PFSK-1 (cell line): ENCODE results near the gene RNASE1.

ENCODE experiments used
- FOXP2 ChIP-seq: optimal IDR thresholded peaks from 2 replicates; pipeline ENCODE3; 2011; ENCODE audit warnings: borderline replicate concordance, control low read depth, inconsistent platforms; ENCODE audit not compliant: insufficient read depth; ENCODE audit errors: extremely low read length, extremely low read depth
- POLR2AphosphoS5 ChIP-seq: IDR thresholded peaks from 2 replicates; pipeline ENCODE4 v1.6.1; 2012; ENCODE audit warnings: low read depth, mild to moderate bottlenecking, control low read depth, low read length, moderate library complexity
- SIN3A ChIP-seq: IDR thresholded peaks from 2 replicates; pipeline ENCODE4 v1.6.1; 2012; ENCODE audit warnings: mild to moderate bottlenecking, low read length, moderate library complexity, borderline replicate concordance; ENCODE audit not compliant: insufficient read depth
- TAF1 ChIP-seq: IDR thresholded peaks from 2 replicates; pipeline ENCODE4 v1.6.1; 2012; ENCODE audit warnings: low read length, control low read depth, borderline replicate concordance; ENCODE audit not compliant: insufficient read depth
- TF ChIP-seq, protein P1 (sequence below), 2 experiments: IDR thresholded peaks; 2 replicates each; pipeline versions ENCODE4 v1.6.1 to v1.8.0; 2011 to 2012; ENCODE audit warnings: low read depth in 2 of 2, low read length in 2 of 2, control low read depth in 1 of 2, inconsistent platforms in 1 of 2, mild to moderate bottlenecking in 1 of 2, moderate library complexity in 1 of 2; ENCODE audit not compliant: insufficient read depth in 1 of 2

Gene RNASE1

DNA sequence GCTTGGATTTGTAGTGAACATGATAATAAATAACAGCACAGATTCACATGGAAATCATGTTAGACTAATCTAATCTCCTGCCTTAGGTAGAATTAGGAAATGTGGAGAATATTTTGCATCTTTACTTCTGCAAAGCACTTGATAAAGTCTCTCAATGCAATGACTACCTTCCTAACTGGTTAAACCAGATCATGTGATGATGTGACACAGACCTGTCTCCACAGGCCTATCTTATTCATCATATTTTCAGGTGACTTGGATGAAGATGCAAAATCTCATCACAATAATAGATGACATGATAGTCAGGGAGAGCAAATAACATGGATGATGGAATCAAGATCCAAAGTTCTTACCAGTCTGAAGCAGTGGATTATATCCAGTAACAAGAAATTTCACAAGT lies 38.5 kb upstream of the RNASE1 start:
- TF ChIP-seq, protein P1, sequence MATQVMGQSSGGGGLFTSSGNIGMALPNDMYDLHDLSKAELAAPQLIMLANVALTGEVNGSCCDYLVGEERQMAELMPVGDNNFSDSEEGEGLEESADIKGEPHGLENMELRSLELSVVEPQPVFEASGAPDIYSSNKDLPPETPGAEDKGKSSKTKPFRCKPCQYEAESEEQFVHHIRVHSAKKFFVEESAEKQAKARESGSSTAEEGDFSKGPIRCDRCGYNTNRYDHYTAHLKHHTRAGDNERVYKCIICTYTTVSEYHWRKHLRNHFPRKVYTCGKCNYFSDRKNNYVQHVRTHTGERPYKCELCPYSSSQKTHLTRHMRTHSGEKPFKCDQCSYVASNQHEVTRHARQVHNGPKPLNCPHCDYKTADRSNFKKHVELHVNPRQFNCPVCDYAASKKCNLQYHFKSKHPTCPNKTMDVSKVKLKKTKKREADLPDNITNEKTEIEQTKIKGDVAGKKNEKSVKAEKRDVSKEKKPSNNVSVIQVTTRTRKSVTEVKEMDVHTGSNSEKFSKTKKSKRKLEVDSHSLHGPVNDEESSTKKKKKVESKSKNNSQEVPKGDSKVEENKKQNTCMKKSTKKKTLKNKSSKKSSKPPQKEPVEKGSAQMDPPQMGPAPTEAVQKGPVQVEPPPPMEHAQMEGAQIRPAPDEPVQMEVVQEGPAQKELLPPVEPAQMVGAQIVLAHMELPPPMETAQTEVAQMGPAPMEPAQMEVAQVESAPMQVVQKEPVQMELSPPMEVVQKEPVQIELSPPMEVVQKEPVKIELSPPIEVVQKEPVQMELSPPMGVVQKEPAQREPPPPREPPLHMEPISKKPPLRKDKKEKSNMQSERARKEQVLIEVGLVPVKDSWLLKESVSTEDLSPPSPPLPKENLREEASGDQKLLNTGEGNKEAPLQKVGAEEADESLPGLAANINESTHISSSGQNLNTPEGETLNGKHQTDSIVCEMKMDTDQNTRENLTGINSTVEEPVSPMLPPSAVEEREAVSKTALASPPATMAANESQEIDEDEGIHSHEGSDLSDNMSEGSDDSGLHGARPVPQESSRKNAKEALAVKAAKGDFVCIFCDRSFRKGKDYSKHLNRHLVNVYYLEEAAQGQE (IDR thresholded peaks at IDR 0.05; ENCODE audit: insufficient read depth in 1 of 2, low read depth in 2 of 2, low read length in 2 of 2): no peak
- TF ChIP-seq POLR2AphosphoS5 (no peak), FOXP2 (no peak), TAF1 (no peak), SIN3A (no peak)

DNA sequence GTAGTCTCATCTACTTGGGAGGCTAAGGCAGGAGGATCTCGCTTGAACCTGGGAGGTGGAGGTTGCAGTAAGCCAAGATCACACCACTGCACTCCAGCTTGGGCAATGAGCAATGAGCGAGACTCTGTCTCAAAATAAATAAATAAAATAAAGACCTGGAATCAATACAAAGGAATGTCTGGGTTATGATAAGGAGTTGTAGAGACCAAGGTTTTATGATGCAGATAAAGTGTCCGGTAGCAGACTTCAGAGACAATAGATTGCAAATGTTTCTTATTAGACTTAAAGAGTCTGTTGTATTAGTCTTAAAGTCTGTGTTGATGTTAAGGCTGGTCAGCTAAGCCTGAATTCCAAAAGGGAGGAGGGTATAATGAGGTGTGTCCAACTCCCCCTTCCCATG lies 35.2 kb upstream of the RNASE1 start:
- TF ChIP-seq SIN3A (no peak), POLR2AphosphoS5 (no peak), TAF1 (no peak)

DNA sequence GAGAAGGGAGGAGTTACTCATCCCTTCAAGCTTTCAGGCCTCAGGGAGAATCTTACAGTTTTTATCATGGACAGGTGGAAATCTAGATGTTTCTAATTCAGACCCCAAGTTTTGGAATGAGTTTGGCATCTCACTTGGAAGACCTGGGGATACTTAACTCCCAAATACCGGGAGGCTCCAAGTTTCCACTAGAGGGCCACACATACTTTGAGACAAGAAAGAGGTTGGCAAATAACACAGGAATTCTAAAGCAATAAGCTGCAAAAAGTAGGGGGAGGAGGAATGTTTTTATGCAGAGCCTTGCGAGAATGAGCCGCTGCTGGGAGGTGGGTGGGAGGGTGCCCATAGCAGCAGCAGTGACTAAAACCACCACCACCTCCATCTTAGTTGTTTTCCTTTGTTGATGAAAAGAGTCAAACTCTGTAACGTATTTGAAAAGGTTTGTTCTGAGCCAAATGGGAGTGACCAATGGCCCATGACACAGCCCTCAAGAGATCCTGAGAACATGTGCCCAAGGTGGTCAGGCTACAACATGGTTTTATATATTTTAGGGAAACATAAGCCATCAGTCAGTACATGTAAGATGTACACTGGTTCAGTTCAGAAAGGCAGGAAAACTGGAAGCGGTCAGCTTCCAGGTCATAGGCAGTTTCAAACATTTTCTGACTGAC lies 34.2 kb upstream of the RNASE1 start:
- no peak for TF ChIP-seq SIN3A

DNA sequence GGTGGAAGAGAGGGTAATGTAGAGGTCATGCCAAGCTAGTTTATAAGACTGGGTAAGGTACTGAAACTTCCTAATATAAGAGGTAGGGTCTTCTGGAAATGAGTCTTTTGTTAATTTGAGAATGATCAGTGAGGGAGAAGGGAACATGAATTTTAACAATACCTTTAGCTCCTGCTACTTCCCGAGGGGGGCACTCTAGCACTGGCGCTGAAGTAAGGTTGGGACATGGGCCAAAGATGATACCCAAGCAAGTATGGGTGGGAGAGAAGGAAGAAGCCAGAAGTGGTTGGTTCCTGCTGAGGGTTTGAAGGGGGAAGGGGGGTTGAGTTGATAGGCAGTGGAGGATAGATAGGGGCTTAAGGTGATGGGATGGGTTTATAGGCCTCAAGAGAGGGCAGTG lies 32.3 kb upstream of the RNASE1 start:
- TF ChIP-seq POLR2AphosphoS5 (no peak), SIN3A (no peak), FOXP2 (no peak), TAF1 (no peak)
- TF ChIP-seq, protein P1 (IDR thresholded peaks at IDR 0.05; ENCODE audit: insufficient read depth in 1 of 2, low read depth in 2 of 2, low read length in 2 of 2): no peak

DNA sequence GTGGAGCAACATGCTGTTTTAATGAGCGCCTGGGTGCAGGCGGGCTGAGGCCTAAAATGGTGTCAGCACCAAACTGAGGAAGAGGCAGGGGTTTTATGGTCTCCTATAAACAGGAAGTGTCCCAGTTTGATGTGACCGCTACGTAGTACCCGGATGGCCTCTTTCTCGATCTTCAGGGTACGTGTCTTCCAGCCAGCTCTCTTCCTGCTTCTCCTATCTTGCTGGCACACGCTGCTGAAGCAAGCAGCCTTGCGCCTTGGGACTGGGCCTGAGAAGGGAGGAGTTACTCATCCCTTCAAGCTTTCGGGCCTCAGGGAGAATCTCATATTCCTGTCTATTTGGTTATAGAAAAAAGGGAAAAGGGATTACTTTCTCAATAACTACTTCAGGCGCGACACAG lies 28.2 kb upstream of the RNASE1 start:
- TF ChIP-seq SIN3A (no peak), POLR2AphosphoS5 (no peak), TAF1 (no peak), FOXP2 (no peak)
- TF ChIP-seq, protein P1 (IDR thresholded peaks at IDR 0.05; ENCODE audit: insufficient read depth in 1 of 2, low read depth in 2 of 2, low read length in 2 of 2): no peak

DNA sequence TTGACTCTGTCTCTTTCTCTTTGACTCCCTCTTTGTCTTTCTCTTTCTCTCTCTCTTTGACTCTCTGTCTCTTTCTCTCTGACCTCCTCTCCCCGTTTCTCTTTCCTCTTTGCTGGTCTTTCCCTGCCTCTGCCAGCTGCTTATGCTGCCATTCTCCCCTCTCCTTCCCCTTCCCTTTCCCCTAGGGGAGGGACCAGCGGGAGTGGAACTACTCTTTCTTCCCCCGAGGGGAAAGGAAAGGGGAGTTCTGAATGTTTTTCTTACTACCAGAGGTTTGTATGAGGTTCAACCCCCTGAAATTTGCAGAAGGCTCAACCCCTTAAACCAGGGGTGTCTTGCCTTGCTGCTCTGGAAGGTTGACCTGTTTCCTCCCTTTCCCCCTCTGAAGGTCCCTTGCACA lies 24.7 kb upstream of the RNASE1 start:
- TF ChIP-seq SIN3A (no peak), TAF1 (no peak), FOXP2 (no peak), POLR2AphosphoS5 (no peak)
- TF ChIP-seq, protein P1 (IDR thresholded peaks at IDR 0.05; ENCODE audit: insufficient read depth in 1 of 2, low read depth in 2 of 2, low read length in 2 of 2): no peak
